ENCODE results near the gene MBTPS2. TPM values are rescaled to one million over a fixed set of nuclear protein-coding genes. Genes with fewer than 3 reads are reported as not detected.
"Not testable (repeated sequence)": the region's sequence is repeated elsewhere in the genome, so short reads cannot be mapped to it uniquely, and the experiment has no call there.

The MBTPS2 gene
- 17.7 and 23.0 TPM in 2 replicates for total RNA-seq (2014; rRNA removed; shearing (Covaris generic))
- polyA plus RNA-seq (2014; cell fraction: nucleus; rRNA removed), result 15.1 and 17.5 TPM in 2 replicates

GRCh38 chrX:21839334-21840192 is at the start of gene MBTPS2:
Gene MBTPS2, plus strand, starts transcription at chrX:21839617. Its CDS starts 118 bp downstream, at chrX:21839735.
- DNase-seq (ENCODE audit: extremely low read depth, low read depth), result peak; percentile 84

GRCh38 chrX:21798677-21799219 is 40.7 kb upstream of the MBTPS2 start:
- DNase-seq (ENCODE audit: extremely low read depth, low read depth), result no peak

GRCh38 chrX:21799767-21800166 is 39.6 kb upstream of the MBTPS2 start:
- DNase-seq (ENCODE audit: extremely low read depth, low read depth), result no peak

DNA sequence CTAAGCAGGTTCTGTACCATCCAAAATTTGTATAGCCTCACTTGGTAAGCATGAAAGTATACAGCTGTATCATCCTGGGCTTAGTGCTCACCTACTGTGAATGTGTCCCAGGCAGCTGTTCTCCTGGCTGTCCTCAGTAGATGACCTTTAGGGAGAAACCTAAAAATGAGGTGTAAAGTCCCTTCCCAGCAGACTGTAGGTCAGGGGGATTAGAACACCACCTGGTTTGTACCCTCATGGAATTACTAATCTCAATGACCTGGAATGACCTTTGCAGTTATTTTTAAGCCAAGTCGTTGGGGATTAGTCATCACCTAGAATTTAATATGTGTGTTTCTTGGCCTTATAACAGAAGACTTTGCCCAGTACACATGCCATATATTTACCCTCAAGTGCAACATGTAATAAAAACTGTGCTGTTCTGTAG is 39.1 kb upstream of the MBTPS2 start:
- no peak for DNase-seq (ENCODE audit: extremely low read depth, low read depth)

DNA sequence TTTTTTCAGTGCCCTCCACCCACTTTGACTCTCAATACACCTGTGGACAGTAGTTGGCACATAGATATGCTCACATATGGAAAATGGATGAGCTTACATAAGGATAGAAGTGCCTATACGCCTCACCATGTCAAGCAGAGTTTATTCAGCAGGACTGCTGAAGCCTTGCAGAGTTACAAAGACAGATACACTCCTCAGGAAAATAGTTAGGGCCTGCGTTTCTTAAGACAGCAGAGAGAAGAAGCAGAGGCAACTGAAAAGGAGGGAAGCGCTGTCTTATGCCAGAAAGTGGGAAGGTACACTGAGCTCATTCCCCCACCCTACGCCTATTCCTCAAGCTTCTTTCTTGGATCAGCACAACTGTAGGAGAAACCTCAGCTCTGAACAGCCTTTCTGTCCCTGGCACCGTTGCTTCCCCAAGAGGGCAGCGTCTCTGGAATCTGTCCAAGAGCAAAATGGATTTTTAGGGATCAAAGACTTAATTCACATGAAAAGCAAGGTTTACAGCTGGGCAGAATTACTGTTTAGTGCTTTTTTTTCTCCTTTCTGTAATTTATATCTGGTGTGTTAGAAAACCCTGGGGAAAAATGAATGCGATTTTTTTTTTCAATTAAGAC is 37.3 kb upstream of the MBTPS2 start:
- DNase-seq (ENCODE audit: extremely low read depth, low read depth), result no peak

DNA sequence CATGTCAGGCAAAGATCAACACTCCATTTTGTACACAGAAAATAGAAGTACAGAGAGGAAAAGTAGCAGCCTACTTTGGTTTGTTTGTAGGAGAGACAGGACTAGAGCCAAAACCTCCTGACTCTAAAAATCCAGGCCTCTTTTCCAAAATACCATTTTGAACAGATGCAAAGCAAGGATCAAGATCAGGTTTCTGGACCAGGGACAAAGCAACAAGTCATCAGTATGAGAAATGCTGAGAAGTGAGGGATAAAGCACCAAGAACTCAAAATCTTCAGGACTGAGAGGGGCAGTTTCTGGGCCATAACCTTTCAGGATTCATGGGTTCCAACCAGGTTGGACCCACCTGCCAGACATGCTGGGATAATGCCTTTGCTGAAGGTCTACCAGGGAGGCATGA is 36.6 kb upstream of the MBTPS2 start:
- no peak for DNase-seq (ENCODE audit: extremely low read depth, low read depth)

DNA sequence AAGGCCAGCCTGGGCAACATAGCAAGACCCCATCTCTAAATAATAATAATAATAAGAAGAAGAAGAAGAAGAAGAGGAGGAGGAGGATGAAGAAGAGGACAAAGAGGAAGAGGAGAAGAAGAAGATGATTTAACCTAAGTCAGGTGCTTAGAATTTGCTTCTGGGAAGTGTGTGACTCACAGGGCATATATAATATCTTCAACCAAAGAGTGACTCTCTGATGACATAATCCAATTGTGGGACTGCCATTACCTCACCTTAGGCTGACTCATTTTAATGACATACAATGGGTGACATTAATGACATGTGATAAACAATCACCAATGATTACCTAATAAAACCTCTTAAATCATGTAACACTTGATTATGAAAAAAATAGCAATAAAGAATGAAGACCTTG is 32.7 kb upstream of the MBTPS2 start:
- DNase-seq (ENCODE audit: extremely low read depth, low read depth), result no peak

GRCh38 chrX:21811832-21812231 is 27.6 kb upstream of the MBTPS2 start:
- no peak for DNase-seq (ENCODE audit: extremely low read depth, low read depth)

GRCh38 chrX:21812628-21813027 is 26.8 kb upstream of the MBTPS2 start:
- DNase-seq (ENCODE audit: extremely low read depth, low read depth), result no peak

DNA sequence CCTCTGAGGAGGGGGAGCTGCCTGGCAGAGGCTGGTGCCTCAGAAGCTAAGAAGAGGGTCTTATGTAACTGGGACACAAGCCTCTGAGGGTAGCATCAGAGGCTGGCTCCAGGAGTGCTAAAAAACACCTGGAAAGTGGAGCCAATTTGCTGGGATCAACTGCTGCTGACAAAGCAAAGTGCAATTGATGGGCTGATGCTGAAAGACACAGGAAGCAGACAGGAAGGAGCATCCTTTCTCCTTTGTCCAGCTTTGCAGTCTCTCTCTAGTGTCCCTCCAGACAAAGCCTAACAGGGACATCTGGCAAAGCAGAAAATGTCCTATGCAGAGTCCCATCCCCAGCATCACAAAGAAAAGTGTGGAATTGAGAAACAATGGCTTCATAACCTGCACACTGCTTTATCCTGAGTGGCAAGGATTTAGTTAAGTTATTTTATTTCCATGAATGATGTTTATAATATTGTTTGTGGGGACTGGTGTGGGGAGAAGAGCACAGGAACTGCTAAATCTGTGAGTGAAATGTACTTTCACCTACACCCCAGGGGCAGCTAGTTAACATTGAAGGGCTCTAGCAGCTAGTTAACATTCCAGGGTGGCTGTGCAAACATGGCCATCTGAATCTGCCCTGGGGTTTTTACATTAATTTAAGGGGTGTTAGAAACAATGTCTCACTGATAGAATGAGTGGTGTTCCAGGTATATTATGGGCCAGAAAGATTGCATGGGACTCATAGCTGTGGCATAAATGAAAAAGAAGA is 25.6 kb upstream of the MBTPS2 start:
- no peak for DNase-seq (ENCODE audit: extremely low read depth, low read depth)

GRCh38 chrX:21816136-21816535 is 23.3 kb upstream of the MBTPS2 start:
- DNase-seq (ENCODE audit: extremely low read depth, low read depth), result no peak

GRCh38 chrX:21820170-21820569 is 19.2 kb upstream of the MBTPS2 start:
- DNase-seq (ENCODE audit: extremely low read depth, low read depth), result not testable (repeated sequence)

- DNase-seq (ENCODE audit: extremely low read depth, low read depth), result no peak
Measured at GRCh38 chrX:21821875-21822274, 17.5 kb upstream of the MBTPS2 start.

GRCh38 chrX:21831496-21831895 is 7.9 kb upstream of the MBTPS2 start:
- DNase-seq (ENCODE audit: extremely low read depth, low read depth), result no peak

DNA sequence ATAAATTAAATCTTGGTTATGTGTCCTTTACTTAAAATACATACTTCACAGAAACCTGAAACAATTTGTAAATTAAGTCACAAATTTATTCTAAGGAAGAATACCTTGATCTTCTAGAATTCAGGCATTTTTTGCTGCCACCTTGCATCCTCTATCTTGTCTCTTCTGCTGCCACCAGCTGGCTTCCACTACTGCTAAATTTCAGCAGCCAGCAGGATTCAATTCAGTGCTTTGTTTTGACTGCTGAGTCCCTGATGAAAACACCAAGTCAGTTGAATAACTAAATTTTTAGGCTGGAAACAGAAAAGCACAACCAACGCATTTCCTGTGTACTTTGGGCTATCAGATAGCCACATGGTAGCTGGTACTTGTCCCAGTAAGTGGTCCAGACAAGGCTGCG is 2.4 kb upstream of the MBTPS2 start:
- DNase-seq (ENCODE audit: extremely low read depth, low read depth), result no peak

DNA sequence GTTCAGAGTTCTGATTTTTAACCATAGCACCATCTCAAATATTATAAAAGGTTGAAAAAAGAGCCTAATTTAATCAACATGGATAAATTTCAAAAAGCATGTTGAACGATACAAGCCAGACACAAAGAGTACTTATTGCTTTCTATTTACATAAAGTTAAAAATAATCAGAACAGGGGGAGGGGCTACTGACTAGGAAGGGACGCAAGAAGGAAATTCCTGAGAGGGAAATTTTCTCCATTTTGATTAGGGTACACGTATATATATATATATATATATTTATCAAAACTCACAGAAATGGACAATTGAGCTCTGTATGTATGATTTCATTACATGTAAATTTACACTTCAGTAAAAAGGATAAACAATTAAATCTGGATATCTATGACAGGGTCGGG is 482 bp upstream of the MBTPS2 start:
- no peak for DNase-seq (ENCODE audit: extremely low read depth, low read depth)

GRCh38 chrX:21840193-21840545 is 752 bp downstream of the MBTPS2 start:
- DNase-seq (ENCODE audit: extremely low read depth, low read depth), result no peak

GRCh38 chrX:21843179-21843578 is 3.8 kb downstream of the MBTPS2 start:
- DNase-seq (ENCODE audit: extremely low read depth, low read depth), result no peak

DNA sequence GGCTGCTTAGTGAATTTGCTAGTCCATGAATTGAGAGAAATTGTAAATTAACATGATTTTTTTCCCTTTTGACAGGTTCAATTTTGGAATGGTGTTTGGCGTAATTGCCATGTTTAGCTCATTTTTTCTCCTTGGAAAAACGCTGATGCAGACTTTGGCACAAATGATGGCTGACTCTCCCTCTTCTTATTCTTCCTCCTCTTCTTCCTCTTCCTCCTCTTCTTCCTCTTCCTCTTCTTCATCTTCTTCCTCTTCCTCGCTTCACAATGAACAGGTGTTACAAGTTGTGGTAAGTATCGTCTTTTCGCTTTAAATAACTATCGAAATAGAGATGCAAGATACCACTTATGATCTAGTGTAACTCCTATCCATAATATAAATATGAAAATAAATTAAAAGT is 5.7 kb downstream of the MBTPS2 start:
- DNase-seq (ENCODE audit: extremely low read depth, low read depth), result no peak

DNA sequence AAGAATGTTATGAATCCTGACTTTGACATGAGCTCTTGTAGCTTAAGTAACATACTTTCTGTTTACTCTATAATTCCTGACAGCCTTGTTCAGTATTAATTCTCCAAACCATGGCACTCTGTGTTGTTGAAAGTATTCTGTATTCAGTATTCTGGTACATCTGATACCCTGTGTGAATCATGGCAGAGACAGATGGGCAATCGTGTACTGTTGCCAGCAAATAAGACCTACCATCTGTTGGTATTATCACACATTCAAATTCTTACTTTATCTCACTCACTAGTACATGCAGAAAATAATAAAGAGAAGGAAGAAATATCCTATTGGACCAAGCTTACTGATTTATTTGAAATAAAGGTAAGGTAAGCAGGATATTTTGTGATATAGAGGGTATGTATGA is 7.9 kb downstream of the MBTPS2 start:
- DNase-seq (ENCODE audit: extremely low read depth, low read depth), result no peak

DNA sequence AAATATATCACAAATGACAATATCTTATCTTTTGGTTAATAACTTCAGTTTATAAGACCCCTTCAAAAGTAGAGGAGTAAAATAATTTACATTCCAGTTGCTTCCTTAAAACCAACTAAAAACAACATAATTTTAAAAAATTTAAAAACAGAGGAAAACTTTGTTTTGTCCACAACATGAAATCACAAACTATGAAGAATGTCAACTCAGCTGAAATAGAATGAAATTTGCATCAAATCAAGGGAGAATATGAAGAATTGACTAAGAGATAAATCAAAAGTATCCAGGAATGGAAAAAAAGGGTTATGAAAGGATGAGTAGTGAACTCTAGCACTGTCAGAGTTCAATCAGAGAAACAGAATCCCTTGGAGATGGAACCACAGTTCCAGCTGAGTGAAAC is 14.2 kb downstream of the MBTPS2 start:
- DNase-seq (ENCODE audit: extremely low read depth, low read depth), result no peak

Measured in NCI-H460 (cell line).